Activated T-helper 1 cell treated with anti-CD3 and anti-CD28 coated beads, Interleukin-12 subunit alpha, Interleukin-12 subunit beta, Interleukin-2, Interleukin-4 antibody, amounts not matched to agents 30 ng/mL and 10 ng/mL and 1 ng/mL, durations not matched to agents 14 hours and 24 hours and 36 hours (primary cell): ENCODE results near the gene SCLT1. TPM values are rescaled to one million over a fixed set of nuclear protein-coding genes. Genes with fewer than 3 reads are reported as not detected.

Experiments used
- DNase-seq: peaks from one replicate; pipeline ENCODE4 v3.0.0; 2021; ENCODE audit warnings: low spot score
- H3K27ac Mint-ChIP-seq: one replicate; pipeline ENCODE4 v1.8.0; 2021; ENCODE audit warnings: mild to moderate bottlenecking, mixed read lengths
- H3K27me3 Mint-ChIP-seq: one replicate; pipeline ENCODE4 v1.8.0; 2022; ENCODE audit warnings: mild to moderate bottlenecking, moderate library complexity, mixed read lengths; ENCODE audit not compliant: insufficient read depth
- H3K36me3 Mint-ChIP-seq: one replicate; pipeline ENCODE4 v1.8.0; 2021; ENCODE audit warnings: low read depth, mixed read lengths
- H3K4me1 Mint-ChIP-seq: one replicate; pipeline ENCODE4 v1.8.0; 2021; ENCODE audit warnings: low read depth, mixed read lengths
- H3K4me3 Mint-ChIP-seq: one replicate; pipeline ENCODE4 v1.8.0; 2021; ENCODE audit warnings: mild to moderate bottlenecking, moderate library complexity, mixed read lengths
- H3K9me3 Mint-ChIP-seq: one replicate; pipeline ENCODE4 v1.8.0; 2021; ENCODE audit warnings: mixed read lengths
- intact Hi-C: fragments of 100-400 bp; cut with micrococcal nuclease; formaldehyde crosslinking; loops from one replicate; pipeline ENCODE4 v1.15.1; 2024
- total RNA-seq: library from RNA; stranded (reverse); gene quantifications from 2 replicates; pipeline ENCODE4 v1.2.3, GENCODE V29; 2022

SCLT1 gene
- total RNA-seq, 1 donor from 2014 or later = 24.4 TPM

DNA sequence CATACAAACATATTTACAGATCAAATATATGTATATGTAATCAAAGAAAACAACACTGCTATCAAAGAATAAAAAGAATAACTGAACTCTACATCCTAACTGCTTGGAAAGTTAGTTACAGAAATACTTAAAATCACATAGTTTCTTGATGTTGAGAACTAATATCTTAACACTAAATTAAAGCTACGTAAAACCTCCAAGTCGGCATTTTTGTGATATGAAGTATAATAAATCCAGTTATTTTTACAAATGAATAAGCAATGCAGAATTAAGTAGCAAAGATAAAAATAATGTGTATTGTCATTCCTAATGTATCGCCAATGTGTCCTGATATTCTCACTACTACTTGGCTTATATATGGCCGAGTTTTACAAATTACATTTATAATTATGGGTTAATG lies 215.4 kb downstream of the SCLT1 start:
- no peaks in the 10 kb centered on the region for H3K9me3 Mint-ChIP-seq
- no peak overlapping the region for H3K4me3 Mint-ChIP-seq
- H3K27me3 Mint-ChIP-seq = no peaks in the 10 kb centered on the region
- H3K4me1 Mint-ChIP-seq = no peaks in the 10 kb centered on the region
- H3K27ac Mint-ChIP-seq = no peak overlapping the region
- intact Hi-C loops = no loop called here
- peaks cover 19% of the 10 kb centered on the region for H3K36me3 Mint-ChIP-seq
- no peak for DNase-seq

DNA sequence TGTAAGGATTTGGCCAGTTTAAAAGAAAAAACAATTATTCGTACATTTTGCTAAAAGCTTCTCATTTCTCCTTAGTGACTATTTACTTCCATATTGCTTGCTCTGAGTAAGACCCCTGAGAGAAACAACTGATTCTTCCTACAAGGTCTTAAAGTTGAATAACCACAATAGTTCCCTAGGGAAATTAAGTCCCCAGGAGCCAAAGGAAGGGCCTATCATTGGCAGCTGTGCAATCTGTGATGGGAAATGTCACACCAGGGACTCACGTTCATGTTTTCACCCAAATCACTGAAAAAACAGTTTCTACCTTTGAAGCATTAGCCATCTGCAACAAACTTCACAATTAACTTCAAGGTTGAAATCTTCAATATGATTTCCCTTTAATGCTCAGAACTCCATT lies 217.1 kb downstream of the SCLT1 start:
- H3K9me3 Mint-ChIP-seq = no peaks in the 10 kb centered on the region
- H3K27ac Mint-ChIP-seq = no peak overlapping the region
- intact Hi-C loops = no loop called here
- H3K36me3 Mint-ChIP-seq = peaks cover 30% of the 10 kb centered on the region
- no peaks in the 10 kb centered on the region for H3K4me1 Mint-ChIP-seq
- no peak for DNase-seq
- H3K4me3 Mint-ChIP-seq = no peak overlapping the region
- no peaks in the 10 kb centered on the region for H3K27me3 Mint-ChIP-seq

GRCh38 chr4:128871948-128872347 lies 221.4 kb downstream of the SCLT1 start:
- peaks cover 25% of the 10 kb centered on the region for H3K4me1 Mint-ChIP-seq
- peaks cover 56% of the 10 kb centered on the region for H3K36me3 Mint-ChIP-seq
- no peak overlapping the region for H3K27ac Mint-ChIP-seq
- DNase-seq = no peak
- H3K4me3 Mint-ChIP-seq = no peak overlapping the region
- intact Hi-C loops = no loop called here
- H3K9me3 Mint-ChIP-seq = no peaks in the 10 kb centered on the region
- no peaks in the 10 kb centered on the region for H3K27me3 Mint-ChIP-seq

DNA sequence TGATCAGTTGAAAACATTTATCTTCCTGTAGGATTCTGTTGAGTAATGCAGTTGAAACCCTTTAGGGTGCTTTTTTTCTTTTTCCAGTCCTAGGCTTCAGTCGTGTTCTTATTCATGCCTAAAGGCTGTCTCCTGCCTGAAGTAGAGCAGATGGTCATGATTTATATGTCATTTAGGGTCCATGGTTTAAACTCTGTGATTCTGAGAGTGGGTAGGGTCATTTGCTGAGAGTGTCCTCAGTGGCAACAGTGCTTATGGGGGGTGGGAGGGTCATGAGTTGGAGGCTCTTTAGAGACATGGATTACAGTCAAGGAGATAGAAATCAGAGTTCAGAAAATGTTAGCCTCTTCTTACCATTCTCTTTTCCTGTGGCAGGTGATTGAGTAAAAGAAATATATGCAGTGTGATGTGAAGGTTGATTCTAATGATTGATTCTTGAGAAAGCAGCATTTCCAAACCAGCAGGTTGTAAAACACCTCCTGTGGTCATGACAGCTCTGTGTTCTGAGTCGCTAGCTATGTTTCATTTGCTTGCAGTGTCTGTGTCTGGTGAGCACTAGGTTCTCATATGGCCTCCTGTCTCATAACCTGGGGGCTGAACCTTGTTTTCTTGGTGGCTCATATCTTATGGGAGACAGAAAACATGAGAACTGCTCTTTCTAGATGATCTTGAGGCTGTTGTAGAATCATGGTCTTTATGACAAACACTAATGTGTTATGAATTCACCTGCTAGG lies 223.4 kb downstream of the SCLT1 start:
- no peak for DNase-seq
- Mint-ChIP-seq H3K27ac (peak overlapping the region; percentile 71), H3K9me3 (no peaks in the 10 kb centered on the region), H3K27me3 (no peaks in the 10 kb centered on the region), H3K36me3 (peaks cover 63% of the 10 kb centered on the region), H3K4me1 (peaks cover 25% of the 10 kb centered on the region), H3K4me3 (no peak overlapping the region)
- intact Hi-C loops = loop anchor here (10.0 kb wide), 1 partner anchor 905 kb away; the partner anchor contains the start of genes ABHD18 and MFSD8

GRCh38 chr4:128868758-128869157 lies 224.6 kb downstream of the SCLT1 start:
- Mint-ChIP-seq H3K4me1 (peaks cover 26% of the 10 kb centered on the region), H3K36me3 (peaks cover 62% of the 10 kb centered on the region), H3K27me3 (no peaks in the 10 kb centered on the region), H3K4me3 (no peak overlapping the region), H3K9me3 (no peaks in the 10 kb centered on the region), H3K27ac (no peak overlapping the region)
- no peak for DNase-seq
- intact Hi-C loops = loop anchor here (10.0 kb wide), 1 partner anchor 904 kb away; the partner anchor contains the start of genes ABHD18 and MFSD8

DNA sequence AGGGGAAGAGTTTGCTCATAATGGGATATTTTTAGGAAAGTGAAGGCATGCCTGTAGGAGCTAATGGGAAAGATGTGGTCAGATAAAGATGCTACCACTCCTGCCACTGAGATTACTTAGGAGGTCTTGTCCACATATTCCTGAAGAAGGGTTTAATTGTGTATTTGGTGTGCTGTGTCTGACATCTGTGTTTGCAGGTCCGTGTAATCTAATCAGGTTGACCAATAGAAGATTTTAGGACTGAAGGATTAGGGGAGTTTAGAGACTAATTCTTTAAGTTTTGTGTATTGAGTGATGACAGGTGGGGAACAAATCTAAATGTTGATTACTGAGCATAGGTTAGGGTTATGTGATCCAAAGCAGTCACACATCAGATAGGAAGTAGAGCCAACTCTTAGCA lies 226.6 kb downstream of the SCLT1 start:
- DNase-seq = no peak
- H3K27ac Mint-ChIP-seq = no peak overlapping the region
- no peaks in the 10 kb centered on the region for H3K27me3 Mint-ChIP-seq
- no peak overlapping the region for H3K4me3 Mint-ChIP-seq
- intact Hi-C loops = loop anchor here (10.0 kb wide), 1 partner anchor 902 kb away; the partner anchor contains the start of genes ABHD18 and MFSD8
- H3K36me3 Mint-ChIP-seq = peaks cover 56% of the 10 kb centered on the region
- H3K9me3 Mint-ChIP-seq = no peaks in the 10 kb centered on the region
- H3K4me1 Mint-ChIP-seq = peaks cover 47% of the 10 kb centered on the region

GRCh38 chr4:128866269-128866668 lies 227.1 kb downstream of the SCLT1 start:
- H3K4me1 Mint-ChIP-seq = peaks cover 51% of the 10 kb centered on the region
- intact Hi-C loops = loop anchor here (10.0 kb wide), 1 partner anchor 901 kb away; the partner anchor contains the start of genes ABHD18 and MFSD8
- no peak for DNase-seq
- peaks cover 55% of the 10 kb centered on the region for H3K36me3 Mint-ChIP-seq
- H3K4me3 Mint-ChIP-seq = no peak overlapping the region
- H3K9me3 Mint-ChIP-seq = no peaks in the 10 kb centered on the region
- H3K27me3 Mint-ChIP-seq = no peaks in the 10 kb centered on the region
- H3K27ac Mint-ChIP-seq = no peak overlapping the region

DNA sequence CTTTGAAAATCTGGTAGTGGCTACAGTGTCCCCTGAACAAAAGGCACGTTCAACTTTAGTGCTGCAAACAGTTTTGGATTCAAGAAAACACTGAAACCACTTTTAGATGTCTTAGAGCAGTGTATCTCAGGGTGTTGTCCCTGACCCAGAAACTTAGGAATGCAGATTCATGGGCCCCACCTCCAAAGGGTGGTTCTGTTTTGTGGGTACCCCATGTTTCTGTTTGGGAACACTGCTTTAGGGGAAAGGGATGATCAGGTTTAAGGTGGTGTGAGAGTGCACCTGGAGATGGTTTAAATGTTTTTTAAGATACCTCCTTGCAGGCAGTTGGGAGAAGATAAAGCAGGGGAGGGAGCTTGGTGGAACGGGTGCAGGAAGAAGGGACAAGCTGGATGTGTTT lies 228.2 kb downstream of the SCLT1 start:
- peaks cover 53% of the 10 kb centered on the region for H3K4me1 Mint-ChIP-seq
- no peak for DNase-seq
- no peaks in the 10 kb centered on the region for H3K9me3 Mint-ChIP-seq
- no peaks in the 10 kb centered on the region for H3K27me3 Mint-ChIP-seq
- H3K4me3 Mint-ChIP-seq = no peak overlapping the region
- intact Hi-C loops = loop anchor here (10.0 kb wide), 1 partner anchor 900 kb away; the partner anchor contains the start of genes ABHD18 and MFSD8
- peaks cover 55% of the 10 kb centered on the region for H3K36me3 Mint-ChIP-seq
- no peak overlapping the region for H3K27ac Mint-ChIP-seq

DNA sequence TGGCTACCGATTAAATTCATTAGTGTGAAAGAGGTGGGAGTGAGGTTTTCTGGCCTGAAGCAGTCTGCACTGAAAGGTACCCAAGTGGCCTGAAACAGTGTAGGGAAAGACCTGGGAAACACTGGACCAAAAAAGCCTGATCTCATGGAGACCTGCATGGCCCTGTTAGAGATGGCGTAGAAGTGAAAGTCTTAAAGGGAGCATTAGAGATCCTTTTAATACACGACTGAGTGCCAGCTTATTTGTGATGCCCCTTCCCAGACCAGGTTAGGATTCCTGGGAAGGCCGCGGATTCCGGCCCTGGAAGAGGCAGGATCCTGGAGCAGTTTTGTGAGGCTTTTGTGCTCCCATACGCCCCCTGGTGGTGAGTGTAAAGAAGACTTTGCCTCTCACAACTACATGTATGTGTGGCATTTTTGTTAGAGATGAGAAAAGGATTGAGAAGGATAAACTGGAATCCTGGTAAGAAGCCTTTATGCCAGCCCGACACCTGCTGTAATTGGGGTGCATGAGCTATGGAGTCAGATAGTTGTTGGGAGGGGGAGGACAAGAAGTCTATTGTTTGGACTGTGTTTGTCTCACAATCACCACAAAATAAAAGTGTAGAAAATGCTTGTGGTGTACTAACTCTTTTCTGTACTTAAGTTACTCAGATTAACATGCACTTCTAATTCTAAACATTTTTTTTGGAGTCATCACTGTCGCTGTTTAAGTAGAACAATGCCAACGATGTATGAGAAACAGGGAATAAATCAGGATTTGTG lies 229.8 kb downstream of the SCLT1 start:
- peak overlapping the region; percentile 27 for H3K4me3 Mint-ChIP-seq
- no peaks in the 10 kb centered on the region for H3K27me3 Mint-ChIP-seq
- H3K36me3 Mint-ChIP-seq = peaks cover 52% of the 10 kb centered on the region

DNA sequence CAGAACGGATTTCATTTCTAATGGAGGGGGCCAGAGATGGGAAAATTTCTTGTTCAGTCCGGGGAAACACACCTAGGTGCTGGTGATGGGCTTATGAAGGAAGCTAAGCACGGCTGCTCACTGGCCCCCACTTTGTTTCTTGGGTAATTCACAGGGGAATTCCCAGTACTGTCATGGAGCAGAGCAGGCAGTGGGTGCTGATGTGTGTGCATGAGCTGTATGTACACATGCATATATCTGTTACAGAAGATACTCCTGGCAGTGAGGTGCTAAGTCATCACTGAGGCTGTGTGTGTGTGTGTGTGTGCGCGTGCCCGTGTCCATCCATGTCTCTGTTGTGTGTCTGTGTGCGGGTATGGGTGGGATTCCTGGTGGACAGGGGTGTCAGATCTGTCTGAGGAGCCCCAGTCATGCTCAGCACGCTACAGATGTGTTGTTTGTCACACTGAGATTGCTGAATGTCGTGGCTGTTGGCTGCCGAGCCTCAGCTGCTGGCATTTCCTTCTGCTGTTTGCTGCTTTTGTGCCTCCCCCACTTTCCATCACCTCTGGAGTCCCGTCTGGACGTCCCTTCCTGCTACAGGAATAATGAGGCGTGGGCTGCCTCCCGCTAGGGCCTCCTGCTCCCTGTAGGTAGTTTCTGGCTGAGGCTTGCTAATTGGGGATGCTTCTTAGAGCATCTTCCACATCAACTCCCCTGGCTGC lies 230.6 kb downstream of the SCLT1 start:
- no peaks in the 10 kb centered on the region for H3K27me3 Mint-ChIP-seq
- peak overlapping the region; percentile 27 for H3K4me3 Mint-ChIP-seq
- H3K9me3 Mint-ChIP-seq = no peaks in the 10 kb centered on the region
- H3K27ac Mint-ChIP-seq = peak overlapping the region; percentile 87
- peak; percentile 35 for DNase-seq
- intact Hi-C loops = loop anchor here (1.0 to 10.0 kb wide), 8 partner anchors 8 to 898 kb away; partner anchors contain the start of genes ABHD18, JADE1, MFSD8 and SCLT1
- peaks cover 56% of the 10 kb centered on the region for H3K4me1 Mint-ChIP-seq
- H3K36me3 Mint-ChIP-seq = peaks cover 54% of the 10 kb centered on the region

More for the DNA sequence above, 229.8 kb downstream of the SCLT1 start:
- Mint-ChIP-seq H3K9me3 (no peaks in the 10 kb centered on the region), H3K4me1 (peaks cover 53% of the 10 kb centered on the region), H3K27ac (peak overlapping the region; percentile 87)
- DNase-seq = peak; percentile 34
- intact Hi-C loops = loop anchor here (1.0 to 10.0 kb wide), 8 partner anchors 9 to 899 kb away; partner anchors contain the start of genes ABHD18, JADE1, MFSD8 and SCLT1

DNA sequence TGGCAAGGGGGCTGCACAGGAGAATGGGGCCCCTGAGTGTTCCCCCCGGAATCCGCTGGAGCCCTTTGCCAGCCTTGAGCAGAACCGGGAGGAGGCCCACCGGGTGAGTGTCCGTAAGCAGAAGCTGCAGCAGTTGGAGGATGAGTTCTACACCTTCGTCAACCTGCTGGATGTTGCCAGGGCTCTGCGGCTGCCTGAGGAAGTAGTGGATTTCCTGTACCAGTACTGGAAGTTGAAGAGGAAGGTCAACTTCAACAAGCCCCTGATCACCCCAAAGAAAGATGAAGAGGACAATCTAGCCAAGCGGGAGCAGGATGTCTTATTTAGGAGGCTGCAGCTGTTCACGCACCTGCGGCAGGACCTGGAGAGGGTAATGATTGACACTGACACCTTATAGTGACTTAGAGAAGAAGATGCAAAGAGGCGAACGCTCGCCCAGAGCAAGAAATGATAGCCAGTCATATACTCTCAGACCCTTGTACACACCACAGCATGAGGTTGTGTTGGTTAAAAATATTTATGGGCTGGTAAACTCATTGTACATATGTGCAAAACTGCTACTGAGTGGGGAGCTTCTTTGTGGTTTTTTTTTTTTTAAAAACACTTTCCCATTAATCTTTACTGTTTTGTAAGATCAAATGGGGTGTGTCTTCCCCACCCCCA lies 231.4 kb downstream of the SCLT1 start:
- Mint-ChIP-seq H3K27me3 (no peaks in the 10 kb centered on the region), H3K27ac (peak overlapping the region; percentile 87), H3K9me3 (no peaks in the 10 kb centered on the region), H3K4me3 (peak overlapping the region; percentile 66), H3K36me3 (peaks cover 59% of the 10 kb centered on the region), H3K4me1 (peaks cover 61% of the 10 kb centered on the region)
- DNase-seq = no peak
- intact Hi-C loops = loop anchor here (2.0 to 10.0 kb wide), 3 partner anchors 231 to 897 kb away; partner anchors contain the start of genes ABHD18, MFSD8 and SCLT1
